HG03442 (cell line): ENCODE results near the gene ARL4D.
"Not testable (repeated sequence)": the region's sequence is repeated elsewhere in the genome, so short reads cannot be mapped to it uniquely, and the experiment has no call there.

Source experiments
- ATAC-seq: cut with Tn5 transposase; IDR thresholded peaks from one replicate; pipeline ENCODE4 v1.9.1; 2021; ENCODE audit warnings: mild to moderate bottlenecking, moderate library complexity; ENCODE audit not compliant: unreplicated experiment

Gene ARL4D

GRCh38 chr17:43368740-43369506 is 29.9 kb upstream of the ARL4D start:
- no peak for ATAC-seq

- ATAC-seq: no peak
Observed at GRCh38 chr17:43369986-43370385, 28.8 kb upstream of the ARL4D start.

GRCh38 chr17:43371227-43371821 is 27.5 kb upstream of the ARL4D start:
- ATAC-seq: no peak

GRCh38 chr17:43372273-43372911 is 26.4 kb upstream of the ARL4D start:
- no peak for ATAC-seq

- ATAC-seq: no peak
Observed at GRCh38 chr17:43373356-43373755, 25.4 kb upstream of the ARL4D start.

GRCh38 chr17:43375915-43376314 is 22.9 kb upstream of the ARL4D start:
- not testable (repeated sequence) for ATAC-seq

- no peak for ATAC-seq
Observed at GRCh38 chr17:43377056-43377810, 21.6 kb upstream of the ARL4D start.

GRCh38 chr17:43378766-43379165 is 20.0 kb upstream of the ARL4D start:
- ATAC-seq: no peak

- ATAC-seq: no peak
Observed at GRCh38 chr17:43380307-43380706, 18.5 kb upstream of the ARL4D start.

GRCh38 chr17:43381204-43381603 is 17.6 kb upstream of the ARL4D start:
- ATAC-seq: no peak

GRCh38 chr17:43381621-43382020 is 17.2 kb upstream of the ARL4D start:
- no peak for ATAC-seq

- no peak for ATAC-seq
Observed at GRCh38 chr17:43382776-43383175, 16.0 kb upstream of the ARL4D start.

GRCh38 chr17:43383372-43383771 is 15.4 kb upstream of the ARL4D start:
- no peak for ATAC-seq

GRCh38 chr17:43383826-43384475 is 14.8 kb upstream of the ARL4D start:
- no peak for ATAC-seq

GRCh38 chr17:43384476-43384862 is 14.3 kb upstream of the ARL4D start:
- ATAC-seq: no peak

- no peak for ATAC-seq
Observed at GRCh38 chr17:43385046-43385831, 13.6 kb upstream of the ARL4D start.

- peak; percentile 71 for ATAC-seq
Observed at GRCh38 chr17:43388359-43389045, 10.3 kb upstream of the ARL4D start.

- ATAC-seq: no peak
Observed at GRCh38 chr17:43389046-43389947, 9.5 kb upstream of the ARL4D start.

- no peak for ATAC-seq
Observed at GRCh38 chr17:43392397-43392796, 6.4 kb upstream of the ARL4D start.
